ENCODE results near the gene TMEM52.

Gene TMEM52

GRCh38 chr1:1917304-1917976 is 1.6 kb downstream of the TMEM52 start:
- TF ChIP-seq CTCF (IDR thresholded peaks at IDR 0.05; ENCODE audit: low read depth, low read length): no peak
- H3K4me3 ChIP-seq (ENCODE audit: low read depth, low read length): no peak overlapping the region

- no peak for TF ChIP-seq CTCF (IDR thresholded peaks at IDR 0.05; ENCODE audit: low read depth, low read length)
Observed at GRCh38 chr1:1916851-1917251, 2.2 kb downstream of the TMEM52 start.

GRCh38 chr1:1915911-1916840 is 2.9 kb downstream of the TMEM52 start:
- no peak for TF ChIP-seq CTCF (IDR thresholded peaks at IDR 0.05; ENCODE audit: low read depth, low read length)

More at GRCh38 chr1:1916851-1917251, 2.2 kb downstream of the TMEM52 start:
- H3K4me3 ChIP-seq (ENCODE audit: low read depth, low read length): no peak overlapping the region

GRCh38 chr1:1914971-1915692 is 3.9 kb downstream of the TMEM52 start, which contains the start of gene CALML6:
TSS of gene CALML6 (plus strand) at chr1:1915260. CDS start at chr1:1915281, 21 bp downstream.
- H3K4me3 ChIP-seq (ENCODE audit: low read depth, low read length): no peak within 1 kb of the TSS
- TF ChIP-seq CTCF (IDR thresholded peaks at IDR 0.05; ENCODE audit: low read depth, low read length): no peak

More at GRCh38 chr1:1915911-1916840, 2.9 kb downstream of the TMEM52 start:
- H3K4me3 ChIP-seq (ENCODE audit: low read depth, low read length): no peak overlapping the region

- no peak overlapping the region for H3K4me3 ChIP-seq (ENCODE audit: low read depth, low read length)
Observed at GRCh38 chr1:1914101-1914970, 4.7 kb downstream of the TMEM52 start.

More at GRCh38 chr1:1914101-1914970, 4.7 kb downstream of the TMEM52 start:
- TF ChIP-seq CTCF (IDR thresholded peaks at IDR 0.05; ENCODE audit: low read depth, low read length): no peak

All from WI38 (cell line).